ENCODE results near the gene PGLYRP1.

The PGLYRP1 gene

GRCh38 chr19:46002678-46003275, 20.1 kb downstream of the PGLYRP1 start:
- no peak for DNase-seq (ENCODE audit: low read depth)
- TF ChIP-seq POLR2A (IDR thresholded peaks at IDR 0.05; ENCODE audit: extremely low read depth, insufficient read length) (no peak), CTCF (IDR thresholded peaks at IDR 0.05; ENCODE audit: low read depth, low read length) (no peak), MYC (IDR thresholded peaks at IDR 0.05; ENCODE audit: low read depth, low read length) (no peak), MAX (IDR thresholded peaks at IDR 0.05; ENCODE audit: low read depth, low read length) (no peak)

GRCh38 chr19:46000491-46001246, 22.2 kb downstream of the PGLYRP1 start:
- TF ChIP-seq POLR2A (IDR thresholded peaks at IDR 0.05; ENCODE audit: extremely low read depth, insufficient read length) (no peak), MYC (IDR thresholded peaks at IDR 0.05; ENCODE audit: low read depth, low read length) (no peak), CTCF (IDR thresholded peaks at IDR 0.05; ENCODE audit: low read depth, low read length) (no peak), MAX (IDR thresholded peaks at IDR 0.05; ENCODE audit: low read depth, low read length) (no peak)
- DNase-seq (ENCODE audit: low read depth), result peak; percentile 15
- H3K4me3 ChIP-seq (ENCODE audit: low read depth, low read length), result no peak overlapping the region

More at GRCh38 chr19:46002678-46003275, 20.1 kb downstream of the PGLYRP1 start:
- H3K4me3 ChIP-seq (ENCODE audit: low read depth, low read length), result no peak overlapping the region

GRCh38 chr19:45999653-46000121, 23.2 kb downstream of the PGLYRP1 start:
- DNase-seq (ENCODE audit: low read depth), result no peak
- TF ChIP-seq MYC (IDR thresholded peaks at IDR 0.05; ENCODE audit: low read depth, low read length) (no peak), CTCF (IDR thresholded peaks at IDR 0.05; ENCODE audit: low read depth, low read length) (no peak), POLR2A (IDR thresholded peaks at IDR 0.05; ENCODE audit: extremely low read depth, insufficient read length) (no peak), MAX (IDR thresholded peaks at IDR 0.05; ENCODE audit: low read depth, low read length) (no peak)
- H3K4me3 ChIP-seq (ENCODE audit: low read depth, low read length), result no peak overlapping the region

GRCh38 chr19:45998834-45999233, 24.0 kb downstream of the PGLYRP1 start:
- no peak overlapping the region for H3K4me3 ChIP-seq (ENCODE audit: low read depth, low read length)
- no peak for TF ChIP-seq CTCF (IDR thresholded peaks at IDR 0.05; ENCODE audit: low read depth, low read length)
- TF ChIP-seq POLR2A (IDR thresholded peaks at IDR 0.05; ENCODE audit: extremely low read depth, insufficient read length), result no peak
- TF ChIP-seq MAX (IDR thresholded peaks at IDR 0.05; ENCODE audit: low read depth, low read length), result no peak
- no peak for TF ChIP-seq MYC (IDR thresholded peaks at IDR 0.05; ENCODE audit: low read depth, low read length)
- no peak for DNase-seq (ENCODE audit: low read depth)

- H3K4me3 ChIP-seq (ENCODE audit: low read depth, low read length), result no peak overlapping the region
- no peak for DNase-seq (ENCODE audit: low read depth)
- TF ChIP-seq CTCF (IDR thresholded peaks at IDR 0.05; ENCODE audit: low read depth, low read length) (no peak), MAX (IDR thresholded peaks at IDR 0.05; ENCODE audit: low read depth, low read length) (no peak), POLR2A (IDR thresholded peaks at IDR 0.05; ENCODE audit: extremely low read depth, insufficient read length) (no peak), MYC (IDR thresholded peaks at IDR 0.05; ENCODE audit: low read depth, low read length) (no peak)
Observed at GRCh38 chr19:45996933-45997332, 25.9 kb downstream of the PGLYRP1 start.
